ENCODE measurements around the gene GNAZ.
"Not testable (repeated sequence)": the region's sequence is repeated elsewhere in the genome, so short reads cannot be mapped to it uniquely, and the experiment has no call there.

GNAZ gene

DNA sequence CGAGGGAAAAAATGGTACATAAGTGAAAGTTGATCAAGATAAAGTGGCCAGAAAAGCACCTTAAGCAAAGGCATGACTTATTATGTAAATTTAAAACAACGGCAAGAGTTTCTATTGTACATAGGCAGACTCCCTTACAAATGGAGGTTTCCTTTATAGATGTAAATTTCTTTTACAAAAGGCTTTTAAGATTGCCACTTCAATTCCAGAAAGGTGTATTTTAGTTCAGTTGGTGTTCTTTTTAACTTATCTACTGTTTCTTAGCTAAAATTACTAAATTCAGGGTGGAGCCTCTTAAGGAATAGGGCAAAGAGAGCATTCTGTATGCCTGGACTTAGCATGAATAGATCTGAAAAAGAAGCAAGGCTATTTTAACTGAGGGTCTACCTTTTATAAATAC lies 24.9 kb upstream of the GNAZ start:
- no peak for DNase-seq

DNA sequence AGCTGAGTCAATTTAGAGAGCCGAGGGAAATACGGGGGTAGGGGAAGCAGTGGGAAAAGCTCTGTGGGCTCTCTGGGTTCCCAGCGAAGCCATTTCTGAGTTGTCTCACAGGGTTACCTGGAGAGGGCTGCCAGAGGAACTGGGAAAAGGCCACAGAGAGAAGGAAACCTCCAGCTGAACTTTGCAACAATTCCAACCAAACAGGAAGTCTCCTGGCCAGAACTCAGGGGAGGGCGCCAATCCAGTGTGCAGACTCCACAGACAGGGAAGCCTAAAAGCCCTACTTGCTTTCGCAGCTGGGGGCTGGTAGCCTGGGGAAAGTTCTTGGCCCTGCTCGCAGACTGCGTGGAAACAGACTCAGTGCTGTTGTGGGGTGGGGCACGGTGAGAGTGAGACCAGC lies 23.1 kb upstream of the GNAZ start:
- DNase-seq, result no peak

DNA sequence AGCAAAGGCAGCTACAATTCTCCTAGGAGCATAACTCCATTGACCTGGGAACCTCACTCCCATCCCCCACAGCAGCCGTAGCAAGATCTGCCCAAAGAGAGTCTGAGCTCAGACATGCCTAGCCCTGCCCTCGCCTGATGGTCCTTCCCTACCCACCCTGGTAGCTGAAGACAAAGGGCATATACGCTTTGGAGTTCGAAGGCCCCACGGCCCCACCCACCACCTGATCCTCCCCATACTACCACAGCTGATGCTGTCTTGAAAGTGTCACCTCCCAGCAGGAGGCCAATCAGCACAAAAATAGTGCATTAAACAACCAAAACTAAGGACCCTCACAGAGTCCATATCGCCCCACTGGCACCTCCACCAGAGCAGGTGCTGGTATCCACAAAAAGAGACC lies 22.6 kb upstream of the GNAZ start:
- no peak for DNase-seq

DNA sequence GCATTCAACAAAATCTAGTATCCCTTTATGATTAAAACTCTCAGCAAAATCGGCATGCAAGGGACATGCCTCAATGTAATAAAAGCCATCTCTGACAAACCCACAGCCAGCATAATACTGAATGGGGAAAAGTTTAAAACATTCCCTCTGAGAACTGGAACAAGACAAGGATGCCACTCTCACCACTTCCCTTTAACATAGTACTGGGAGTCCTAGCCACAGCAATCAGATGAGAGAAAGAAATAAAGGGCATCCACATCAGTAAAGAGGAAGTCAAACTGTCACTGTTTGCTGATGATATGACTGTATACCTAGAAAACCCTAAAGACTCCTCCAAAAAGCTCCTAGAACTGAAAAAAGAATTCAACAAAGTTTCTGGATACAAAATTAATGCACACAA lies 19.8 kb upstream of the GNAZ start:
- not testable (repeated sequence) for DNase-seq

DNA sequence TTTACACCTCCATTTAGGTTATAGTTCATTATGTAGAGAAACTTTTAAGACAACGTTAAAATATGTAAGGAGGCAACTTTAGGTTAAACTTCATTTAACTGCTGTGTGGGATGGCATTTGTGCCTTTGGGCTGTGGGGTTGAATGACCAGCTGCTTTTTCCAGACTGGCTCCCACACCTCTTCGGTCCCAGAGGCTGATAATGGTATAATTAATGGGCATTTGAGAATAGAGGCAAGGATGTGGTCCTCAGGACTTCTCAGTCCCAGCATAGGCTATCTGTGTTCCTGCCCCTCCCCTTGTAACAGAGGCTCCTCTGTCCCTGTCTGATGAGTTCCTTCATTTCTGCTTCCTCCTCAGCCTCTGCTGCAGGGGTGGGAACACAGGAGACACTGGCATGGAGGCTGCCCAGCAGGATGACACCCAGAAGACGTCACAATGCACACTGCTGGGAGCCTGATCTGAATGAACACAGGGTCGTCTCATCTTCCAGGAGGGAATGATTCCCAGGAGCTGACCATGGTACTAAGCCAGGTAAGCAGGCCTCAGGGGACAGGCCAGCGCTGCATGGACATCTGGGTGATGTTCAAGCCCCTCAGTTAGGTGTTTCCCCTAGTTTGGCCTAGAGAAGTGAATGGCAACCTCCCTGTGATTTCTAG lies 17.1 kb upstream of the GNAZ start:
- DNase-seq, result no peak

DNA sequence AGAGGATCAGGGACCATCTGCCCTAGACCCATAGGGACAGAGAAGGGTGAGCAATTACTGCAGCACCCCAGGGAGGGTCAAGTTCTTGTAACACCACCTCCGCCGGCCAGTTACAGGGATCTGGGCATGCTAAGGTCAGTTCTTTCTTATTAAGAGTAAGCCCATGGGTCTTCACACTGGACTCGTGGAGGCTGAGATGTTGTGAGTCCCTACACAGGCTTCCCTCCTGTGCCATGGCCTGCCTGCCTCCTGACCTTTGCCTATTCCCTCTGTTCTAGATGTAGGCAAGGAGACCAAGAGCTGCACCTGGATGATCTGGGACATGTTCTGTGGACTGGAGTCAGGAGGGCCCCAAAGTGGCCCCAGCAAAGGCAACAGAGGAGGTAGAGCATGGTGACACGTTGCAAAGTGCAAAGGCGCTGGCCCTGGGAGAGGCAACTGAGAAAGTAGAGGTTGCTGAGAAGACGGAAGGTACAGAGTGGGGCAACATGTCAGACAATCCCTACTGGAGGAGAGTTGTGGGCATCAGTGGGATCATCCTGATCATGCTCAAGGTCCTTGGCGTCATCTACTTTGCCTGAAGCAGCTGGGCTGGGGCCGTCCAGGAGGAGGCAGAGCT lies 16.3 kb upstream of the GNAZ start:
- no peak for DNase-seq

DNA sequence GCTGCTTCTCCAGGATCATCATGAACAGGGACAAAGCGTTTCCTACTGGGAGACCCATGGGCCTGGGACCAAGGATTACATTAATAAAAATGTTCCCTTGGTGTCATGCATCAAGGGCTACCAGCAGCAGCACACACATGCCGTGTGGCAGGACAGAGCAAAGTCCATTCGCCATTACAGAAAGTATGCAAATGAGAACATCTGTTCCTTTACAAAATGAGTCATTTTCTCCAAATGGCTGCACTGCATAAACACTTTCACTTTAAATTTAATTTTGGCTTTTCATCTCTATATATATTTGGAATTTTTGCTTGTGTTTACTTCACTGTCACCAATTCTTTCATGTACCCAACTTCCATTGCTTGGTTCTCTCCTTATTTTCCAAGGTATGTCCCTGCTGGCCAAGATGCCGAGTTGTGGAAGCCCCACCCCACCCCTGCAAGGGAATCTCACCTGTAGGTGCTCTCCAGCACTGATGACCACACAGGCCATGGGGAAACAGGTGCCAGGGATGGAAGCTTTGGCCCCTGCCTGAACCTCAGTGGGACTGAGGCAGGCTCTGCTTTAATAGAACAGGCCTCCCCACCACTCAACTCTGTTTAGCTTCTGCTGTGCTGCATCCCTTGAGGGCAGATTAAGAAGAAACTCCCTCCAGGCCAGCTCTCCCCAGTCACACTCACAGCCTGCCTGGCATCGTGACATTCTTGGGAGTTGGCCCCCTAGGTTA lies 15.6 kb upstream of the GNAZ start:
- DNase-seq, result no peak

DNA sequence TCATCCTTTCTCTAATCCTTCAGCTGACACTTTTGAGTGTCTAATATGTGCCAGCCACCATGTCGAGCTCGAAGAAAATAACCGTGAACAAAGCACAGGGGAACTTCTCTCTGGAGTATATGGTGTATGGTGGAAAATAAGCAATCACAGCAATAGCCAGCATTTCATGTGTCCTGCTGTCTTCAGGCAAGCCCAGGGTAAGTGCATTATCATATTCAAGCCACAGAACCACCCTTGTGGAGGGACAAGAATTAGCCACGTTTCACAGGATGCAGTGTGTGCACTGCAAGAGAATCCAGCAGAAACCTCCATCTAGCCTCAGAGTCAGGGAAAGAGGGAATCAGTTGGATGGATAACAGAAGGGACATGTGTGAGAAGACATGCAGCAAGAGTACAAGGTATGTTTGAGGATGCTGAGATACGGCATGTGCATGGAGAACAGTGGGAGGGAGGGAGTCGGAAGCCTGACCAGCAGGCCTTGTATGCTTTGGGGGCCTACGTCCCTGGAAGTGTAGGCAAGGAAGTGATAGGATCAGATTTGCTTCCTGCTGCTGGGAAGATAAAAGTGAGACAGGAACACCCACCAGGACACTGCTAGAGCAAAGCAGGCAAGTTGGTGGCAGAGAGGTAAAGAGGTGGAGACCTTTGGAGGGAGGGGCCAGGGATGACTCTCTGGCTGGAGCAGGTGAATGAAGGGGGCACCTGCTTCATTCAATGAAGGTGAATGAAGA lies 14.7 kb upstream of the GNAZ start:
- no peak for DNase-seq

DNA sequence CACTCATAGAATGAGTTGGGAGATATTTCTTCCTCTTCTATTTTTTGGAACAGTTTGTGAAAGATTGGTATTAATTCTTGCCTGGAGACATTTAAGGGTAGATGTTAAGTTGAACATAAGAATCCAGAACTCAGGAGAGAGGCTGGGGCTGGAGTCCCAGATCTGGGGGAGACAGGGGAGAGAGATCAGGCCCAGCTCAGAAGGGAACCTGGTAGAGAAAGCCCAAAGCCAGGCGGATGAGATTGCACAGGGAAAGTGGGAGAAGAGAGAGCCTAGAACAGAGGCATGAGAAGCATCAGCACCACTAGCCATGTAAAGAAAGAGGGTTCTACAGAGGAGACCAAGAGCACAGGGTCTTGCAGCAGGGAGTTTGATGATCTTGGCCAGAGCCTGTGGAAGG lies 13.0 kb upstream of the GNAZ start:
- no peak for DNase-seq

DNA sequence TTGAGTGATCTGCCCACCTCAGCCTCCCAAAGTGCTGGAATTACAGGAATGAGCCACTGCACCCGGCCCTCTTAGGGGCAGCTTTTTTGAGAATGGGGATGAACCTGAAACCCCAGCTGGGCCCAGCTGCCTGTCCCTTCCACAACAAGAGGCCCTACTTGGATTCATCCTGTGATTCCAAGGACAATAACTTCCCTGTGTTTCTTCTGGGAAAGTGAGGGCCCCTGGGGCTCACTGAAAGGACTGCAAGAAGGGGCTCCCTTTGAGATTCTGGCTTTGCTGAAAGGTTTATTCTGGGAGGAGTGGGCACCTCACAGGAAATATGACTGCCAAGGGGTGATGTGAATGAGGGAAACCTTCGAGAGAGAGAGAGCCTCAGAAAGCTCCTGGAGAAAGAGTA lies 12.3 kb upstream of the GNAZ start:
- no peak for DNase-seq

DNA sequence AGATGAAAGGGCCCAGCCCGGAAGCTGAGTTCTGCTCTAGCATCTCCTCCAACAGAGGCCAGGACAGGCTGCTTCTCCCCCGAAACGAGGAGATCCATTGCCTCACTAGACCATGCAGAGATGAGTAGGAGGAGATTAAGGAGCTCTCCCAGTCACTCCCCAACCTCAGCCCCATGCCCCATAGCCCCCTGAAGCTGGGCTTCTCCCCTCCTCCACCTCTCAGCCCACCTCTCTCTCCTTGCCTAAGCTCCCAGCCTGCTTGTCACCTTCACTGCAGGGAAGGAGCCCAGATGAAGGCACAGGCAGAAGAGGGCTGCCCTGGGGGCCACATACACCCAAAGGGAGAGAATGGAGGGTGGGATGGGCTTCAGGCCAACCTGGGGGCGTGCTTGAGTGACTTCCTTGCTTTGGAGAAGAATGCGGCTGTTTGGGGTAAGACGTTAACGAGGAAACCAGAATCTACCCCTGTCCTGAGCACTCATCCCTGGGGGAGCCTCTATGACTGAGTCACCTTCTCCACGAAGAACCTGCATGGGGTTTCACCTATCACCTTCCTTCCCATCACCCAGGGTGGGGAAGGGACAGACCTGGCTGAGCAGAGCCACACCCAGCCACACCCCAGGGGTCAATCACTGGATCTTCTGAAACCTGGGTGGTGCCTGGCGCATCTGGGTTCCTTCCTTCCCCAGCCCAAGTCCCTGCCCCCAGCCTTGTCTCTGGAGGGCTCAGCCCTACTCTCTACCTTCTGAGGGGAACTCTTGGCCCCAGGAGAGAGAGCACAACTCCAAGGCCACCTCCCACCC lies 11.6 kb upstream of the GNAZ start:
- DNase-seq, result no peak

DNA sequence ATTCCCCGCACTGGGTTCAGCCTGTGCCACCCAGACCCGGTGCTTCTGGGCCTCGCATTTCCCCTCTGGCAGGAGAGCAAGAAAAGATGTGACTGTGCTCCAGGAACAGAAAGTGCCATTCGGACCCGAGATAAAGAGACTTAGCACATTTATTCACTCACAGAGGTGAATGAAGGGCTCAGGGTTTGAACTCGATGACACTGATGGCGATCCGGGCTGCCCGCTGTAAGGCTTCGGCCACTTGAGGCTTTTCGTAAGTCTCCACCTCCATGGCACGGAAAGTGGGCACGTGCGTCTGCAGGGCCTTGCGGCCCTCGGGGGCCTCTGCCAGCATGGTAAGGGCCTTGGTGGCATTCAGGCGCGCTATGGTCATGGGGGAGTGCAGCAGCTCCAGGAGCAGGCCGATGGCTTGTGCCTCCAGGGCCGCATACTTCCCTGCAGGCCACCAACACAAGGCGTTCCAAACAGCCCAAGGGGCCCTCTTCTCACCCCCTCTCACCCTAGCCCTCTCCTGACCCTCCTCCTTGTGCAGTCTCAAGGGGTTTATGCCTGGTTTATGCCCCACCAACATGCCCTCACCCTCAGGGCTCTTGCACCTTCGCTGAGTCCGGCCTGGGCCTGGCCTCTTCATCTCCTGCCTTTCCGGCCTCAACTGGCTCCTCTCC lies 10.9 kb upstream of the GNAZ start:
- DNase-seq, result no peak

DNA sequence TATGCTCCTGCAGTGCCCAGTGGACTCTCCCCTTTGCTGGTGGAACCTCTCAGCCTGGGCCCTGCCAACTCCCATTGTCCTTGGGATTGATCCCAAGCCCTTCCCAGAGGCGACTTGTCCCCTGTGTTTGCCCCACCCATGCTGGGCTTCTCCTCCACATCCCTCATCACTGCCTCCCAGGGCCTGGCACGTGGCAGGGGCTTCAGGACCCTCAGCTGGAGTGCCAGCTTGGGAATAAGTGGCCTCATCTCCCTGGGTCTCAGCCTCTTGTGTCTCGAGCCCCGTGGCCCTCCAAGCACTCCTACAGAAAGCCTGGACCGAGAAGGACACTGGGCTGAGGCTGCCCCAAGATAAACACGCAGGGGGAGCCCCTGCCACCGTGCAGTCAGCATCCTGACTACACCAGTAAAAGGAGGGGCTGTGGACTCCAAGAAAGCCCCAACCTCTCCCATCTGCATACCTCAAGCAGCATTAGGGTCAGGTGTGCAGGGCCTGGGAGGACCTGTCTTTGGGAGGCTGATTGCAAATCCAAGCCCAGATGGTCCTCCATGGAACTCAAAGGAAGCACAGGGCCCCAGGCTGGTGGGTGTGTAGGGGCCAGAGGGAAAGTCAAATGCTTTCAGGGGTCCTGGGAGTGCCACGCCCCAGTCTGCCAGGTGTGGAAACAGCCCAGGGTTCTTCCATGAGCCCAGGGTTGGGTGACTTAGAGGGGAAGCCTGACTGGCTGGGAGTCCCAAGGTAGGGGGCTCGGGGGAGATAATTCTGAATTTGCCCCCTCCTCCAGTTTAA lies 9.5 kb upstream of the GNAZ start:
- no peak for DNase-seq

DNA sequence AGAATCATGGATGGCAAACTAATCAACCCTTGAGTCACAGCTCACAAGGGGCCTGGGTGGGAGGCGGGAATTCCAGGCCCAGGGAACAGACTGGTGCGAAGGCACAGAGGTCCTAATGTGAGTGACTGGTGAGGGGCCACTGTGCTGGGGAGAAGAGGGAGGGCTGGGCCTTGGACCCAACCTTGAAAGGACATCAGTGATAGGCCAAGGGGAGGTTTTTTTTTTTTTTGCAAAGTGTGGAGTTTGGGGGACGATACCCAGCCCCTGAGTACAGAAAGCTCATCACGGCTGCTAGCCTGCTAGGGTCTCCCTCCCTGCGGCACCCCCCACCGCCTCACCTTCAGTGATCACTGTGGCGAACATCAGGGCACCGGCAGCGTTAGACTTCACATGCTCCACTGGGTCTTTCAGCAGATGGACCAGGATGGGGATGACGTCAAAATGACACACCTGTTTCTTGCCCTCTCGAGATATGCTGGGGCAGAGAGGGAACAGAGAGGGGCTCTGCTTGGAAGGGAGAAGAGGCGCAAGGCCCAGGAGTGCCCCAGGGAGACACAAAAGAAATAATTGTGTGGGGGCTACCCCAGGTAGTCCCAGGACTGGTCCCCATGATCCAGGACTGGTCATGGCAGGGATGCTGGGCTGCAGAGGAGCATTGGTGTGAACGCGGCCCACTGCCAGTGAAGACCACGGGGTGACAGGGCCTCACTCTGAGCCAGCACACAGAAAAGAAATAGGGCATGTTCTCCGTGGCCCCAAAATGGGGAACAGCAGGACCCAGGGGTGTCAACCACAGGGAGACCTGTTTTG lies 8.6 kb upstream of the GNAZ start:
- no peak for DNase-seq

DNA sequence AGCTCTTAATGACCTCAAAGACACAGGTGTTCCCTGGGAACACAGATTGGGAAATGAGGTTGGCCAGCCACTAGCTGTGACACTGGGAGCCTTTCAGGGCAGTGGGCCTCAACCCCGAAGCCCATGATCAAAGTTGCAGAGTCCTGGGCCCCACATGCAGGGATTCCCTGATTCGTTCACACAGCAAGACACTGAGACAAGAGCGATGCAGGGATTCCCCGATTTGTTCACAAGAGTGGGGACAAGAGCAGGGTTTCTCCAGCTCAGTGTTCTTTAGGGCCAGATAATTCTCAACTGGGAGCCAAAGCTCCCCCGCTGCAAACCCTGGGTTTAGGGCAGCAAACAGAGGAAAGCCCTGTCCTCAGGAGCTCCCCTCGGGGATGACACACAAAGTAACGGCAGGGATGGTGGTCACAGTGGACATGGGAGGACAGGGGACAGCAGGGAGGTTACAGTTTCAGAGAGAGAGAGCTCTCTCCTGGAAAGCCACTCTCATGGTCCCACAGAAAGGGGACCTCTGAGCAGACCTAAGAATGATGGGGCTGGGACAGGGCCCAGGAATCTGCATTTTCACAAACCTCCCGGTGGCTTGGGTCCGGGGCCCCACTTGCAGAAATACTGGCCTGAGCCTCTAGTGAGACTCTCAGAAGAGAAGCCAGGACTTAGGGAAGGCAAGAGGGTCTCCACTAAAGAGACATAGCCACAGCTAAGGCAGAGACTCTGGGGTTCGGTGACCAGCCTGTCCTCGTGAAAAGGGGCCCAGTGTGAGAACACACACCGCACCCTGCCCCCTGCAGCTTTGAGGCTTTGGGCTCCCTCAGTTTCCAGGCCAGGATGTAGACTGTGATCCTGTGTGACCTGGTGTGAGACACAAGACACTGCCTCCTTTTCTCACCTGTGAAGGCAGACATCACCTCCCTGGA lies 7.4 kb upstream of the GNAZ start:
- DNase-seq, result no peak

DNA sequence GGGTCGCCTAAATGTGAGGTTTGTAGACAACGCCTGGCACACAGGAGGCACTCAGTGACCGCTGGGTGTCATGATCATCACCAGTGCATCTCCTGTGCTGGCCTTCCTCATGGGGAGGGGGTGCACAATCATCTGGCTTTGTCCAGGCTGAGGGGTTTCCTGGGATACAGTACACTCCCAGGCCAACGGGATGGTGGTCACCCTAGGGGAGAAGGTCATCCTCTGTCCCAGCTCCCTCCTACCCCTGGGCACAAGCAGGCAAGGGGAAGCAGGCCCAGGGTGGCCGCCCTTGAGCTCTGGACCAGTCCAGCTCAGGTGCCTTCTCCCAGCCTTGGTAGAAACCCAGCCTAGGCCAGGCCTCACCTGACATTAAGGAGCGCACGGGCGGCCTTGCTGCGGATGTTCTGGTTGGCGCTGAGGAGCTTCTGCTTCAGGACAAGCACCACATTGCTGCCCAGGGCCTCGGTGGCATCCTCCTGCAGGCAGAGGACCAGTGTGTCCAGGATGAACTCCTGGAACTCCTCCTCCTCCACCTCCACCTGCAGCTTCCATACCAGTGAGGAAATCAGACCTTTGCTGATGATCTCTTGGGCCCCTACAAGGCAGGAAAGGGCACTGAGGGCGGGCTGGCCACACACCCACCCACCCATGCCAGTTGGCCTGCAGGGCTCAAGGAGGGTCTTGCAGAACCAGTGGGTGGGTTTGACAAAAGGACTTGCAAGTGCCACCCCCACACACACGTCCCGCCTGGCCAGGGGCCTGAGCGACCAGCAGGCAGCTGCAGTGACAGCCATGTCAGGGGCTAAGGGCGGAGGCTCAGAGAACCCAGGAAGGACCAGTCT lies 6.6 kb upstream of the GNAZ start:
- no peak for DNase-seq

DNA sequence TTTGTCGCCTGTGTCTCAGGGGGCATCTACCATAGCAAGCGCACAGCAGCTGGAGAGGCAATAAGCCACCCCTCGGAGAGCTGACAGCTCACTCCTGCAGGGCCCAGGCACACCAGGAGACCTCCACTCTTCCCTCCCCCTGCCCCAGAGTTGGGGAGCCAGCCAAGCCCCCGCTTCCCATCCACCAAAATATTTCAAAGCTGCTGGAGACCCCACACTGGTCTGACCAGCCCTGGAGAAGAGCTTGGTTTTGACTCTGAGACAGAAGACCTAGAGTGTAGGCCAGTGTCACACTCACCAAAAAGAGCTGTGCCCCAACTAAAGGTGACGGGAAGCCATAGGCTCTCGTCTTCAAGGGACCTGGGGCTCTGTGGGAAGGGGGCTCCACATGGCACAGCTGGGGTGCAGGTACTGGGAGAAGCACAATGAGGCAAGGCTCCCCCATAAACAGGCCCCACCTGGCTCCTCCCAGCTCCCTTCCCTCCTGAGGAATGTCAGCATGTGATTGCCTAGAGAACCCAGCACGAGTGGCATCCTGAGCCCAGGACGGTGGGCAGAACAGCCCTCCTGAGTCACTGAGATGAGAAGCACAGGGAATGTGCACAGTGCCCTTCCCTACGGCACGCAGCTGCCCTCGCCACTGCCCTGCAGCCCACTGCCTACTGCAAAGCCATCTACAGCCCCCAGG lies 5.8 kb upstream of the GNAZ start:
- no peak for DNase-seq

DNA sequence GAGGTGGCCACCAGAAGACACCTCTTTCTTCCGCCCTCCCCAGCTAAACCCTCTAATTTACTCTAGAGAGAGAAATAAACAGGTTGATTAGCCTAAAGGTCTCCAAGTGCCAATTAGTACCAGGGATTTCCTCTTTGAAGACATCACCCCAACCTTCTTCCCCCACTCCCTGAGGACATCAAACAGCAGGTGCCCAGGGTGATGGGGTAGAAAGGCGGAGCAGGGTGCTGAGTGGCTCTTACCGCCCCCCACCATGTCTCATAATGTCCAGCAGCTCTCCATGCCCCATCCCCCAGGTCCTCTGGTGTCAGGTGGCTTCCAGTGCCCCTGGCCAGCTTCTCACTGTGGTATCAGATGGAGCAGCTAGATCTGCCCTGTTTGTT lies 5.3 kb upstream of the GNAZ start:
- no peak for DNase-seq

All from DMS79 (cell line).